ENCODE measurements around the gene KCNH8. TPM values are rescaled to one million over a fixed set of nuclear protein-coding genes. Genes with fewer than 3 reads are reported as not detected.

Gene KCNH8
- total RNA-seq, 2 experiments from 2014 or later = not detected

DNA sequence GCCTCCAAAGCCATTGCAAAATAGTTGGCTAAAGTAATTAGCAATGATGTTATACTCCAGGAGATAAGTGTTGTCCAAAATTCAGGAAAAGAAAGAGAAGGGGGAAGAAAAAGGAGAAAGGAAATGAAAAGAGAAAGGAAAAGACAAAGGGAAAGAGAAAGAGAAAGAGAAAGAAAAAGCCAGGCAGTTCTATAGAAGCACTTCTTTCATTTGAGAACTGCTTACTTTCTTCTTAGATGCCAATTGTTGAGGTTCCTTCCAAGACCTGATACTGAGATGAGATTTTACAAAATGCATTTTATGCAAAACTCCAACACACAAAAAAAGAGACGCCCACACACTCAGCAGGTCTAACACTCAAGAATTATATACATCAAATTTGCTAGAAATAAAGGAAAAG is 298.4 kb downstream of the KCNH8 start:
- no peak overlapping the region for H3K27ac ChIP-seq (ENCODE audit: low read depth in 1 of 2, low read length in 2 of 2)
- no peak overlapping the region for H3K4me3 Mint-ChIP-seq
- no peak overlapping the region for H3K27ac Mint-ChIP-seq
- H3K36me3 Mint-ChIP-seq (ENCODE audit: low read depth) = no peaks in the 10 kb centered on the region
- ATAC-seq (ENCODE audit: poor library complexity) (no peak), DNase-seq (no peak)
- H3K9me3 ChIP-seq (ENCODE audit: control insufficient read depth in 1 of 2, insufficient read depth in 1 of 2, low read length in 2 of 2) = no peaks in the 10 kb centered on the region
- intact Hi-C loops (cut with DNase I, micrococcal nuclease) = no loop called here
- H3K27me3 Mint-ChIP-seq = no peaks in the 10 kb centered on the region
- POLR2A ChIA-PET = no interaction called here
- H3K4me3 ChIP-seq (ENCODE audit: low read length) = no peak overlapping the region
- no peaks in the 10 kb centered on the region for H3K9me3 Mint-ChIP-seq
- CTCF ChIA-PET = no interaction called here
- no peaks in the 10 kb centered on the region for H3K27me3 ChIP-seq (ENCODE audit: control insufficient read depth in 1 of 2, insufficient read depth in 2 of 2, low read length in 2 of 2)
- H3K36me3 ChIP-seq (ENCODE audit: insufficient read depth, low read length) = no peaks in the 10 kb centered on the region
- TF ChIP-seq, protein P1, sequence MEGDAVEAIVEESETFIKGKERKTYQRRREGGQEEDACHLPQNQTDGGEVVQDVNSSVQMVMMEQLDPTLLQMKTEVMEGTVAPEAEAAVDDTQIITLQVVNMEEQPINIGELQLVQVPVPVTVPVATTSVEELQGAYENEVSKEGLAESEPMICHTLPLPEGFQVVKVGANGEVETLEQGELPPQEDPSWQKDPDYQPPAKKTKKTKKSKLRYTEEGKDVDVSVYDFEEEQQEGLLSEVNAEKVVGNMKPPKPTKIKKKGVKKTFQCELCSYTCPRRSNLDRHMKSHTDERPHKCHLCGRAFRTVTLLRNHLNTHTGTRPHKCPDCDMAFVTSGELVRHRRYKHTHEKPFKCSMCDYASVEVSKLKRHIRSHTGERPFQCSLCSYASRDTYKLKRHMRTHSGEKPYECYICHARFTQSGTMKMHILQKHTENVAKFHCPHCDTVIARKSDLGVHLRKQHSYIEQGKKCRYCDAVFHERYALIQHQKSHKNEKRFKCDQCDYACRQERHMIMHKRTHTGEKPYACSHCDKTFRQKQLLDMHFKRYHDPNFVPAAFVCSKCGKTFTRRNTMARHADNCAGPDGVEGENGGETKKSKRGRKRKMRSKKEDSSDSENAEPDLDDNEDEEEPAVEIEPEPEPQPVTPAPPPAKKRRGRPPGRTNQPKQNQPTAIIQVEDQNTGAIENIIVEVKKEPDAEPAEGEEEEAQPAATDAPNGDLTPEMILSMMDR (IDR thresholded peaks at IDR 0.05) = no peak
- H3K4me1 Mint-ChIP-seq (ENCODE audit: low read depth) = no peaks in the 10 kb centered on the region
- H3K4me1 ChIP-seq (ENCODE audit: insufficient read depth, low read length) = no peaks in the 10 kb centered on the region

DNA sequence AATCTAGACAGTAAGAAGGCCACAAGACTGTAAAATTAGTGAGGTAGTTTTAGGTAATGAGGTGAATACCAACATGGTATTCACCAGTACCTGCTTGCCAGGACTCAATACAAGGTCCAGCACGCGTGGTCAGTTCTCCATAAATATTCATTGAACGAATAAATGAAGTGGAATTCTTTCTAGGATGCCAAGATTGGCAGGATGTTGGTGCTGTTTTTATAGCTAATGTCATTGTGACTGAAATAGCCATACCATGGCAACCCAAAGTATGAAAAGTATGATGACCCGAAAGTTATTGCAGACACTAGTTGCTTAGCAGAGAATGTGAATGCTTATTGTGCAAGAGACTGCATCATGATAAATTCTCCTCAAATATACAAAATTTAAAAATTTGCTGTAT is 307.2 kb downstream of the KCNH8 start:
- Mint-ChIP-seq H3K9me3 (no peaks in the 10 kb centered on the region), H3K4me1 (ENCODE audit: low read depth) (no peaks in the 10 kb centered on the region), H3K4me3 (no peak overlapping the region), H3K36me3 (ENCODE audit: low read depth) (no peaks in the 10 kb centered on the region), H3K27me3 (no peaks in the 10 kb centered on the region), H3K27ac (no peak overlapping the region)
- no peaks in the 10 kb centered on the region for H3K36me3 ChIP-seq (ENCODE audit: insufficient read depth, low read length)
- peaks cover 0 to 4% of the 10 kb centered on the region in 2 experiments for H3K9me3 ChIP-seq (ENCODE audit: control insufficient read depth in 1 of 2, insufficient read depth in 1 of 2, low read length in 2 of 2)
- ChIA-PET POLR2A (no interaction called here), CTCF (no interaction called here)
- H3K27me3 ChIP-seq (ENCODE audit: control insufficient read depth in 1 of 2, insufficient read depth in 2 of 2, low read length in 2 of 2) = no peaks in the 10 kb centered on the region
- H3K27ac ChIP-seq (ENCODE audit: low read depth in 1 of 2, low read length in 2 of 2) = no peak overlapping the region
- H3K4me3 ChIP-seq (ENCODE audit: low read length) = no peak overlapping the region
- no peak for DNase-seq
- intact Hi-C loops (cut with DNase I, micrococcal nuclease) = no loop called here
- H3K4me1 ChIP-seq (ENCODE audit: insufficient read depth, low read length) = no peaks in the 10 kb centered on the region
- no peak for ATAC-seq (ENCODE audit: poor library complexity)
- TF ChIP-seq, protein P1 (IDR thresholded peaks at IDR 0.05) = no peak

DNA sequence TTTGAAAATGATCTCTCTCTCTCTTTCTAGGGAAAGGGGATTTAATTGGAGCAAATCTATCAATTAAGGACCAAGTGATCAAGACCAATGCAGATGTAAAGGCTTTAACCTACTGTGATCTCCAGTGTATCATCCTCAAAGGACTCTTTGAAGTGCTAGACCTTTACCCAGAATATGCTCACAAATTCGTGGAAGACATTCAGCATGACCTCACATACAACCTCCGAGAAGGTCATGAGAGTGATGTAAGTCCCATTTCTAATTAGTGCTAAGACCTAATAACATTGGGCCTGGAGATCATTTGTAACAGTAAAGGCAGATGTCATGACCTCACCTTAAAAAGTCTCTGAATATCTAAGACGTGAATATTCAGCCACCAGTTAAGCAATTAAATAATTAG is 308.4 kb downstream of the KCNH8 start:
- ATAC-seq (ENCODE audit: poor library complexity) (no peak), DNase-seq (no peak)
- H3K27me3 Mint-ChIP-seq = no peaks in the 10 kb centered on the region
- TF ChIP-seq, protein P1 (IDR thresholded peaks at IDR 0.05) = no peak
- intact Hi-C loops (cut with DNase I, micrococcal nuclease) = no loop called here
- Histone ChIP-seq H3K36me3 (ENCODE audit: insufficient read depth, low read length) (no peaks in the 10 kb centered on the region), H3K4me3 (ENCODE audit: low read length) (no peak overlapping the region), H3K27ac (ENCODE audit: low read depth in 1 of 2, low read length in 2 of 2) (no peak overlapping the region), H3K27me3 (ENCODE audit: control insufficient read depth in 1 of 2, insufficient read depth in 2 of 2, low read length in 2 of 2) (no peaks in the 10 kb centered on the region), H3K4me1 (ENCODE audit: insufficient read depth, low read length) (no peaks in the 10 kb centered on the region), H3K9me3 (ENCODE audit: control insufficient read depth in 1 of 2, insufficient read depth in 1 of 2, low read length in 2 of 2) (peaks cover 0 to 4% of the 10 kb centered on the region in 2 experiments)
- ChIA-PET CTCF (no interaction called here), POLR2A (no interaction called here)
- H3K4me1 Mint-ChIP-seq (ENCODE audit: low read depth) = no peaks in the 10 kb centered on the region
- no peak overlapping the region for H3K27ac Mint-ChIP-seq
- no peaks in the 10 kb centered on the region for H3K36me3 Mint-ChIP-seq (ENCODE audit: low read depth)
- no peaks in the 10 kb centered on the region for H3K9me3 Mint-ChIP-seq
- H3K4me3 Mint-ChIP-seq = no peak overlapping the region
